GM12872 (cell line): ENCODE results near the gene GALNT9.
A peak's percentile ranks its signal among the peaks of the same experiment; 100 is the strongest.

Experiments
- TF ChIP-seq, protein P1 (sequence below): IDR thresholded peaks from 3 replicates; pipeline ENCODE4 v1.5.1; 2011; ENCODE audit warnings: low read depth, mild to moderate bottlenecking, low read length, moderate library complexity; ENCODE audit not compliant: insufficient read depth

GALNT9 gene

DNA sequence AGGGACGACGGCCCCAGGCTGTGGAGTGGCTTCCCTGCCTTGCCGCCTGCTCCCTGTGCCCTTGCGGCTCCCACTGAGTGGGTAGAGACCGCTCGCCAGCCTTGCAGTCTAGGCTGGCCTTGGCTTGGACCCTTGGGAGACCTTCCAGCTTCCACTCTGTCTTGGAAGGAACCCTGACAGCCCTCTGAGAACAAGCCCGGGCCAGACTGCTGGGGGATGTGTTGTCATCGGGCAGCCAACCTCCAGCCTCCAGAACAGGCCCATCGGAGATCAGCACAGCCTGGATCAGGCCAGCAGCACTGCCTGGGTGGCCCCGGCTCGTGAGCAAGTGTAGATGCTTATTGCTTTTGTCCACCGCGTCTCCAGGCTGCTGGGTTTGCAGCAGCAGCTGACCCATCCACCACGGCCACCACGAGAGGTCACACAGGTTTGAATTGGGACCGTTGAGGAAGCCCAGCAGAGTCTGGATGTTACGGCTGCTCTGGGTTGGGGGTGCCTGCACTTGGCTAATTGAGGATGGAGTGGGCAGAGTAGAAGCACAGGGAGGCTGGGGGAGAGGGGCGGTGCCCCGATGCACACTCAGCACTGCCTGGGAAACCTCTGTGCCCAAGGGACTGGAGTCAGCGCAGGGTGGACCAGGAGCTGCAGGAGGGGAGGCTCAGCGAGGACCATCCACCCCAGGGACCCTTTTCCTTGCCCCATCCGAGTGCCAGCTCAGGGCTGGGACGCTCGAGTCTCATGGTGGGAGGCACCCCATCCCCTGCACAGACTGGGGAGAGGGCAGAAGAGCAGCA lies 129.7 kb downstream of the GALNT9 start:
- TF ChIP-seq, protein P1, sequence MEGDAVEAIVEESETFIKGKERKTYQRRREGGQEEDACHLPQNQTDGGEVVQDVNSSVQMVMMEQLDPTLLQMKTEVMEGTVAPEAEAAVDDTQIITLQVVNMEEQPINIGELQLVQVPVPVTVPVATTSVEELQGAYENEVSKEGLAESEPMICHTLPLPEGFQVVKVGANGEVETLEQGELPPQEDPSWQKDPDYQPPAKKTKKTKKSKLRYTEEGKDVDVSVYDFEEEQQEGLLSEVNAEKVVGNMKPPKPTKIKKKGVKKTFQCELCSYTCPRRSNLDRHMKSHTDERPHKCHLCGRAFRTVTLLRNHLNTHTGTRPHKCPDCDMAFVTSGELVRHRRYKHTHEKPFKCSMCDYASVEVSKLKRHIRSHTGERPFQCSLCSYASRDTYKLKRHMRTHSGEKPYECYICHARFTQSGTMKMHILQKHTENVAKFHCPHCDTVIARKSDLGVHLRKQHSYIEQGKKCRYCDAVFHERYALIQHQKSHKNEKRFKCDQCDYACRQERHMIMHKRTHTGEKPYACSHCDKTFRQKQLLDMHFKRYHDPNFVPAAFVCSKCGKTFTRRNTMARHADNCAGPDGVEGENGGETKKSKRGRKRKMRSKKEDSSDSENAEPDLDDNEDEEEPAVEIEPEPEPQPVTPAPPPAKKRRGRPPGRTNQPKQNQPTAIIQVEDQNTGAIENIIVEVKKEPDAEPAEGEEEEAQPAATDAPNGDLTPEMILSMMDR, result no peak

DNA sequence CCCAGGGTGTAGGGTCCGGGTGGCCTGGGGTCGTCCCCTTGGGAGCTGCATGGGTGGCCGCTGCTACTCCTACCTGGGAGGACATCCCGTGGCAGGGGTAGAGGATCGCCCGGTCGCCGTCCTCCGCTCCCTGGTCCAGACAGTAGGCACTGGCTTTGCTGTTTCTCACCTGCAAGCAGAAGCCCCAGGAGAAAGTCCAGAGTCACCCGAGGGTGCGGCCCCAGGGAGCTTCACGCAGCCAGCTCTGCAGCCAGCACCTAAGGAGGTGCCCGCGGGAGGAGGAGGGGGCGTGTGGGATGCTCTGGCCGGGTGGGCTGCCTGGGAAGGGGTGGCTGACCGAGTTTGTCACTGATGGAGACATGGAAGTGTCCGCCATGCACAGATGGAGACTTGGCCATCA lies 130.3 kb downstream of the GALNT9 start:
- TF ChIP-seq, protein P1, result no peak

DNA sequence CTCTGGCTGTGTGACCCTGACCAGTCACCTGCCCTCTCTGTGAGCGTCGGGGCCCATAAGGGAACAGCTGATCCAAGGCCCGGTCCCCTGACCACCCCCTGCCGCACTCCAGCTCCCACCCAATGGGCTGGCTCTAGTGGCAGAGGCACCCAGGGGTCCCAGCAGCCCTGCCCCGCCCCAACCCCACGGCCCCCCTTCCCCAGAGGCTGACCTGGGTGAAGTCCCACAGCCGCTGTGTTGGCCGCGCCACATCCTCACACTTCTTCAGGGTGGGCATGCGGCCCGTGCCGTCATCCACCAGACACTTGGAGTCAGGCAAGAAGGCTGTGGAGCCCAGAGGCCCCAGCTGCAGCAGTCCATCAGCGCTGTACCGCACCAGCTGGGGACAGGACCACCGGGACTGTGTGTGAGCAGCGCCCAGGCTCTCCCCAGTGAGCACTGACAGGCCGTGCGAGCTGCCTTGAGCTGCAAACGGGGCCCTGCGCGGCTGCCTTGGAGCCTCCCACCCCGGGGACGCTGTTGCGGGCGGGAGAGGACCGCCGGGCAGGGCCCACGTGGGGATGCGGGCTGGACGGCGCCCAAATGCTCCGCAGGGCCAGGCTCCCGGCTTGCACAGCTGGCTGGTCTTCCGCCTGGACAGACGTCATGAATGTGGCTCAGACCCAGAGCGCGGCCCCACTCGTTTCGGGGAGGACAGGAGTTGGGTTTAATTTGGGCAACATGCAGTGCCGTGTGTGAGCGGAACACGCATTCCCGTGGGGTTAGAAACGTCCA lies 131.6 kb downstream of the GALNT9 start:
- TF ChIP-seq, protein P1, result no peak

DNA sequence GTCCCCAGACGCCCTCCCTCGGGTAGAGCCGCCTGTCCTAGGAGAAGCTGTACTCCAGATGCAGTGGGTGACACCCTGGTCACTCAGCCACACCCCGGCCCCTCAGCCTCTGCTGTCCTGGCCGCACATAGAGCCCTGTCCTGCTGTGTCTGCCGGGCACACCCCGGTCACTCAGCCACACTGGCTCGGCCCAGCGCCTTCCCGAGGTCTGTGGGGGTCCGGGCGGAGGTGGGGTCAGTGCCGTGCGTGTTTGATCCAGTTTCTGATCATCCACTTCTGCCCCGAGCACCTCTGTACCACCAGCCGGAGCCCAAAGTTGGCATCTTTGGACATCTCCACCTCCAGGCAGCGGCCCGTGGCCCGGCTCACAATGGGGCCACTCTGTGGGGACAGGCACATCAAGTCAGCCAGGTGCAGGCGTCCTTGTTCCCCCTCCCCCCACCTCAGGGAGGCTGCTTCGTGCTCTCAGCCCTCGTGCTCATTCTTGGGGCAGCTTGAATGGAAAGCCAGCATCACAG lies 132.5 kb downstream of the GALNT9 start:
- TF ChIP-seq, protein P1, result no peak

DNA sequence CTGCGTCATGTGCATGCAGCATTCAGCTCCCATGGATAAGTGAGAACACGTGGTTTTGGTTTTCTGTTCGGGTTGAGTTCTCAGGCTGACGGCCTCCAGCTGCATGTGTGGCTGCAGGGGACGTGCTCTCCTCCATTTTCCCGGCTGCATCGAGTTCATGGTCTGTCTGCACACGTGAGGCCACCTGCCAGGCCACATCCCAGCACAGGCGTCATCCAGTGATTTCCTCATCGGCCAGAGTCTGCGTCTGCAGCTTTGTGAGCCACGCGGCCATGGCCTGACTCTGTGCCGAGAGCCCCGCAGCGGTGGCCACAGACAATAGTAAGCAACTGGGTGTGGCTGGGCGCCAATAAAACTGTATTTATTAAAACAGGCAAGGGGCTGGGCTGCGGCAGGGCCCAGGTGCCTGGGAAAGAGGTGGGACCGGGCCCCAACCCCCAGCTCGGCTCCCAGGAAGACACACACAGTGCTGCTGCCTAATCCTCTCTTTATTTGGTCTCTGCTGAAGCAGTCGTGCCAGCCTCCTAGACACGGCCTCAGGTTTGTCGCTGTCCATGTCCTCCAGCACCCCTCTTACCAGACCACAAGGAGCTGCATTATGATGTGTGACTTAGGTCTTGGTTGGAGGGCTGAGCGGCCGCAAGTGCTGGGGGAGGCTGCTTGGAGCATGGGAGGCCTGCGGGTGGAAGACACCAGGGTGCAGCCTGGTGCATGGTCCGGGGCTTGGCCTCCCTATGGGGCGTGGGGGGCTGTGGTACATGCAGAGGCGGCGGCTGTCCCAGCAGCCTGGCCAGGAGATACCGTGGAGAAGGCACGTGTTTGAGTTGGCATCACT lies 133.1 kb downstream of the GALNT9 start:
- TF ChIP-seq, protein P1, result no peak

DNA sequence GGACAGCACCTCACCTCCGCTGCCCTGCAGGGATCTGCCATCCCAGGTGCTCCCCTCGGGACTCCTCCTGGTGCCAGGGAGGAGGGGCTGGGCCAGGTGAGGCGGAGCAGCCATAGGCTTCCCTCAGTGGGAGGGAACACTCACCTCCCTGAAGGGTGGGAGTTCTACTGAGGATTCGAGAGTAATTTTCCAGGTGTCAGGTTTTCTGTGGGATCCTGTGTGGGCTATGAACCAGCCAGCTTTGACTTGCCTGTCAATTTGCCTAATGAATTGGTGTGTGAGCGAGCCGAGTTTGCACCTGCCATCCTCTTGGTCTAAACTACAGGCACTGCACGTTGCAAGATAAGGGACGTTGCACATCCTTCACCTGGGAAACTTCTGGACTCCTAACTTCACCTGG lies 134.8 kb downstream of the GALNT9 start:
- TF ChIP-seq, protein P1, result no peak

DNA sequence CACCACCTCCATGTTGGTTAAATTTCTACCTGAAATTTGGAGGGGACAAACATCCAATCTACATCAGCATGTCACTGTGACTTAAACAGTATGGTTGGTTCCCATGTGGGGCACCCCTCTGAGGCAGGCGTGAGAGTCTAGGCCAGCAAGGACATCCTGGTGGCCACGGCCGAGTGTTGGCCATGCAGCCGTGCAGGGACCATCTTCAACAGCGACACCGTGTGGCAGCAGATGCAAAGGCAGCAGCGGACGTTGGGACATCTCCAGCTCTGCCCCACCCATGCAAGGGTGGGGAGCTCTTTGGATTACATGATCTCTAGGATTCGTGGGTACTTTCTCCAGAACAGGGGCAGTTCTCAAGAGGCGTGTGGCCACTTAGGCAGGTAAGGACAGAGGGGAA lies 135.3 kb downstream of the GALNT9 start:
- TF ChIP-seq, protein P1, result peak; percentile 32; the same call in 1 of the 3 replicates
